Sigmoid colon (tissue), 7 donors: ENCODE measurements around the gene DNAJC15. TPM values are rescaled to one million over a fixed set of nuclear protein-coding genes. Genes with fewer than 3 reads are reported as not detected.

Source experiments
- DNase-seq: peaks from one replicate; pipeline ENCODE4 v3.0.0-alpha.2; 2019
- H3K27ac ChIP-seq, 4 donors: fragments of 200-600 bp; sonication (generic); one replicate each; pipeline ENCODE4 v1.5.1; 2016 to 2019; ENCODE audit warnings: mild to moderate bottlenecking in 1 of 4
- H3K27me3 ChIP-seq, 3 donors: fragments of 200-600 bp; sonication (generic); one replicate each; pipeline ENCODE4 v1.5.1; 2019; ENCODE audit warnings: mild to moderate bottlenecking in 1 of 3
- H3K36me3 ChIP-seq, 4 donors: fragments of 200-600 bp; sonication (generic); one replicate each; pipeline ENCODE4 v1.5.1; 2016 to 2019
- H3K4me1 ChIP-seq, 4 donors: fragments of 200-600 bp; sonication (generic); one replicate each; pipeline ENCODE4 v1.5.1; 2017 to 2019
- H3K4me3 ChIP-seq, 4 donors: fragments of 200-600 bp; sonication (generic); one replicate each; pipeline ENCODE4 v1.5.1; 2017 to 2019; ENCODE audit warnings: mild to moderate bottlenecking in 2 of 4, moderate library complexity in 1 of 4
- H3K9me3 ChIP-seq, 4 donors: fragments of 200-600 bp in 3 of 4; sonication (generic) in 3 of 4; one replicate each; pipeline versions ENCODE4 v1.5.1 to v1.6.1; 2013 to 2019
- EP300 ChIP-seq, 4 donors: sonication (generic); formaldehyde crosslinking; IDR thresholded peaks; one replicate each; pipeline ENCODE4 v1.6.1; 2017; ENCODE audit warnings: antibody characterized with exemption in 4 of 4
- POLR2A ChIP-seq, 2 donors: fragments of 450-650 bp; IDR thresholded peaks; one replicate each; pipeline ENCODE4 v1.6.1; 2016; ENCODE audit warnings: antibody characterized with exemption in 2 of 2, mild to moderate bottlenecking in 2 of 2, moderate library complexity in 2 of 2
- POLR2AphosphoS5 ChIP-seq, 4 donors: sonication (generic); formaldehyde crosslinking; IDR thresholded peaks; one replicate each; pipeline ENCODE4 v1.6.1; 2017; ENCODE audit warnings: antibody characterized with exemption in 4 of 4
- WGBS, 2 donors: extraction: QIAGEN DNeasy Blood & Tissue Kit; methylation state at CpG; one replicate each; pipeline ENCODE4 v1.1.7; 2013; 5-methylcytosine and 5-hydroxymethylcytosine counted together
- intact Hi-C: fragments of 100-400 bp; cut with DNase I; formaldehyde crosslinking; loops from one replicate; pipeline ENCODE4 v1.15.1; 2023
- polyA plus RNA-seq, 3 donors: library from polyadenylated mRNA; stranded (reverse); fragments of 200-250 nt; gene quantifications; one replicate each; pipeline ENCODE4 v1.2.3, GENCODE V29; 2013
- total RNA-seq, 4 donors: library from RNA; depleted of rRNA; stranded (reverse); fragments of >200 nt; gene quantifications; one replicate each; pipeline ENCODE4 v1.1.0, GENCODE V29; 2016
- TF ChIP-seq, protein P1 (sequence below), 4 experiments: fragments of 450-650 bp in 3 of 4; fragments of 200-600 bp in 1 of 4; IDR thresholded peaks; one replicate each; pipeline ENCODE4 v1.5.1; 2016 to 2019; ENCODE audit warnings: antibody characterized with exemption in 4 of 4, mild to moderate bottlenecking in 3 of 4, moderate library complexity in 2 of 4
- donor health status: healthy with polysubstance abuse.
- donor health status: Bipolar disorder and iron deficiency.
- donor health status: healthy.

DNAJC15 gene
- total and polyA plus RNA-seq, 7 donors, result 13.6 to 38.8 (median 15.3) TPM

DNA sequence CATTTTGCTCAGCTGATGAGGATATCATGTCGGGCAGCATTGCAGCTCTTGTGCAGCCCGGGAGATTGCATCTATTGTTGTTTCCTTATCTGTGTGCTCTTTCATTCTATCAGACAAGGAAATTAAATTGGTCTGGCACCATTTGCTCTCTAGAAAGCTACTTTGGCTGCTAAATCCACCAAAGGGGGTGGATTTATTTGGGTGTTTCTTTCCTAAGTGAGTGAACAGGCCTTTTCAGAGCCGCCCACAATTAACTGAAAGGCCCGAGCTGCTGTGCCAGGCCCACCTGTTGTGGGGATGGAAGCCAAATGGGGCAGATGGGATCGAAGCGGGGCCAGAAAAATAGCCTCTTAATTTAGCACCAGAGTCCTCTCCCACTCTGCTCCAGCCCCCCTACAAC is 99.4 kb downstream of the DNAJC15 start:
- Histone ChIP-seq H3K4me1 (peaks cover 0 to 8% (median 3%) of the 10 kb centered on the region in 4 donors), H3K4me3 (no peak overlapping the region), H3K27ac (no peak overlapping the region), H3K27me3 (no peaks in the 10 kb centered on the region), H3K9me3 (no peaks in the 10 kb centered on the region), H3K36me3 (no peaks in the 10 kb centered on the region)
- TF ChIP-seq EP300 (IDR thresholded peaks at IDR 0.05) (no peak), POLR2AphosphoS5 (IDR thresholded peaks at IDR 0.05) (no peak), POLR2A (IDR thresholded peaks at IDR 0.05) (no peak)
- TF ChIP-seq, protein P1, sequence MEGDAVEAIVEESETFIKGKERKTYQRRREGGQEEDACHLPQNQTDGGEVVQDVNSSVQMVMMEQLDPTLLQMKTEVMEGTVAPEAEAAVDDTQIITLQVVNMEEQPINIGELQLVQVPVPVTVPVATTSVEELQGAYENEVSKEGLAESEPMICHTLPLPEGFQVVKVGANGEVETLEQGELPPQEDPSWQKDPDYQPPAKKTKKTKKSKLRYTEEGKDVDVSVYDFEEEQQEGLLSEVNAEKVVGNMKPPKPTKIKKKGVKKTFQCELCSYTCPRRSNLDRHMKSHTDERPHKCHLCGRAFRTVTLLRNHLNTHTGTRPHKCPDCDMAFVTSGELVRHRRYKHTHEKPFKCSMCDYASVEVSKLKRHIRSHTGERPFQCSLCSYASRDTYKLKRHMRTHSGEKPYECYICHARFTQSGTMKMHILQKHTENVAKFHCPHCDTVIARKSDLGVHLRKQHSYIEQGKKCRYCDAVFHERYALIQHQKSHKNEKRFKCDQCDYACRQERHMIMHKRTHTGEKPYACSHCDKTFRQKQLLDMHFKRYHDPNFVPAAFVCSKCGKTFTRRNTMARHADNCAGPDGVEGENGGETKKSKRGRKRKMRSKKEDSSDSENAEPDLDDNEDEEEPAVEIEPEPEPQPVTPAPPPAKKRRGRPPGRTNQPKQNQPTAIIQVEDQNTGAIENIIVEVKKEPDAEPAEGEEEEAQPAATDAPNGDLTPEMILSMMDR (IDR thresholded peaks at IDR 0.05), result no peak
- intact Hi-C loops, result no loop called here
- DNase-seq, result no peak
- 57 to 82% methylated on average over 6 of the region's 6 CpGs for WGBS, 2 donors

GRCh38 chr13:43123856-43124255 is 100.5 kb downstream of the DNAJC15 start:
- no peaks in the 10 kb centered on the region for H3K27me3 ChIP-seq
- WGBS, 2 donors, result 94 to 95% methylated on average over 6 of the region's 6 CpGs
- no peak for TF ChIP-seq EP300 (IDR thresholded peaks at IDR 0.05)
- no peak for TF ChIP-seq POLR2AphosphoS5 (IDR thresholded peaks at IDR 0.05)
- TF ChIP-seq POLR2A (IDR thresholded peaks at IDR 0.05), result no peak
- TF ChIP-seq, protein P1 (IDR thresholded peaks at IDR 0.05), result no peak
- intact Hi-C loops, result no loop called here
- no peaks in the 10 kb centered on the region for H3K9me3 ChIP-seq
- no peak for DNase-seq
- no peak overlapping the region for H3K27ac ChIP-seq
- no peaks in the 10 kb centered on the region for H3K36me3 ChIP-seq
- no peak overlapping the region for H3K4me3 ChIP-seq
- H3K4me1 ChIP-seq, result peaks cover 0 to 19% (median 14%) of the 10 kb centered on the region in 4 donors

GRCh38 chr13:43124490-43124889 is 101.1 kb downstream of the DNAJC15 start:
- DNase-seq, result no peak
- TF ChIP-seq, protein P1 (IDR thresholded peaks at IDR 0.05), result no peak
- TF ChIP-seq EP300 (IDR thresholded peaks at IDR 0.05) (no peak), POLR2A (IDR thresholded peaks at IDR 0.05) (no peak), POLR2AphosphoS5 (IDR thresholded peaks at IDR 0.05) (no peak)

GRCh38 chr13:43126420-43126819 is 103.0 kb downstream of the DNAJC15 start:
- intact Hi-C loops, result no loop called here
- Histone ChIP-seq H3K4me1 (peaks cover 0 to 41% (median 35%) of the 10 kb centered on the region in 4 donors), H3K27ac (no peak overlapping the region), H3K4me3 (no peak overlapping the region), H3K36me3 (no peaks in the 10 kb centered on the region), H3K27me3 (no peaks in the 10 kb centered on the region), H3K9me3 (no peaks in the 10 kb centered on the region)
- TF ChIP-seq EP300 (IDR thresholded peaks at IDR 0.05), result no peak
- TF ChIP-seq POLR2A (IDR thresholded peaks at IDR 0.05), result no peak
- TF ChIP-seq, protein P1 (IDR thresholded peaks at IDR 0.05), result no peak
- TF ChIP-seq POLR2AphosphoS5 (IDR thresholded peaks at IDR 0.05), result no peak
- DNase-seq, result no peak
- 76 to 79% methylated on average over 4 of the region's 4 CpGs for WGBS, 2 donors

More at GRCh38 chr13:43124490-43124889, 101.1 kb downstream of the DNAJC15 start:
- intact Hi-C loops, result no loop called here
- 85 to 90% methylated on average over 8 of the region's 8 CpGs for WGBS, 2 donors
- H3K27ac ChIP-seq, result no peak overlapping the region
- no peaks in the 10 kb centered on the region for H3K36me3 ChIP-seq
- H3K9me3 ChIP-seq, result no peaks in the 10 kb centered on the region
- H3K4me1 ChIP-seq, result peaks cover 0 to 25% (median 20%) of the 10 kb centered on the region in 4 donors
- H3K4me3 ChIP-seq, result no peak overlapping the region
- H3K27me3 ChIP-seq, result no peaks in the 10 kb centered on the region
